MCF 10A (cell line): ENCODE data around the gene MFSD2A. TPM values are rescaled to one million over a fixed set of nuclear protein-coding genes. Genes with fewer than 3 reads are reported as not detected.

ENCODE experiments used
- BruUV-seq: library from RNA; stranded (reverse); fragments of 400-500 nt; replicated peaks from 2 replicates; lab custom pipeline; 2021; lab: Mats Ljungman, UMichigan
- CTCF ChIA-PET: fragments of 300-600 bp; sonication (Branson Sonifier 250); formaldehyde crosslinking; extraction: SDS; loops from one replicate; lab custom pipeline; 2021; ENCODE audit warnings: antibody characterized with exemption, inconsistent platforms; lab: Yijun Ruan, JAX
- POLR2A ChIA-PET: fragments of 300-600, 350-650 bp; sonication (Branson Sonifier 250); formaldehyde crosslinking; extraction: SDS; loops from one replicate; lab custom pipeline; 2020; ENCODE audit warnings: antibody characterized with exemption, inconsistent platforms; lab: Yijun Ruan, JAX
- DNase-seq: peaks from one replicate; pipeline ENCODE4 v3.0.0-alpha.2; 2018; ENCODE audit not compliant: unreplicated experiment
- H3K27ac Mint-ChIP-seq: one replicate; pipeline ENCODE4 v1.8.0; 2022; ENCODE audit warnings: mild to moderate bottlenecking, low read depth, mixed read lengths; ENCODE audit not compliant: unreplicated experiment
- H3K27me3 Mint-ChIP-seq: one replicate; pipeline ENCODE4 v1.8.0; 2022; ENCODE audit warnings: mixed read lengths; ENCODE audit not compliant: insufficient read depth, unreplicated experiment
- H3K36me3 Mint-ChIP-seq: one replicate; pipeline ENCODE4 v1.8.0; 2022; ENCODE audit warnings: mild to moderate bottlenecking, moderate library complexity, mixed read lengths; ENCODE audit not compliant: insufficient read depth, unreplicated experiment
- H3K4me1 Mint-ChIP-seq: one replicate; pipeline ENCODE4 v1.8.0; 2022; ENCODE audit warnings: mixed read lengths; ENCODE audit not compliant: insufficient read depth, unreplicated experiment
- H3K4me3 Mint-ChIP-seq: one replicate; pipeline ENCODE4 v1.8.0; 2022; ENCODE audit warnings: mild to moderate bottlenecking, moderate library complexity, mixed read lengths; ENCODE audit not compliant: unreplicated experiment
- H3K9me3 Mint-ChIP-seq: one replicate; pipeline ENCODE4 v1.8.0; 2022; ENCODE audit warnings: mixed read lengths; ENCODE audit not compliant: unreplicated experiment
- intact Hi-C: fragments of 100-400 bp; cut with micrococcal nuclease; formaldehyde crosslinking; loops from 2 replicates; pipeline ENCODE4 v1.14.1; 2022
- total RNA-seq: library from RNA; stranded (reverse); gene quantifications from 2 replicates; pipeline ENCODE4 v1.2.3, GENCODE V29; 2022
- TF ChIP-seq, protein P1 (sequence below): fragments of 200-600 bp; IDR thresholded peaks from one replicate; pipeline ENCODE4 v1.8.0; 2022; ENCODE audit warnings: antibody characterized with exemption, mild to moderate bottlenecking; ENCODE audit not compliant: unreplicated experiment

Gene MFSD2A
- total RNA-seq, 1 experiment from 2014 or later, result 49.1 TPM

DNA sequence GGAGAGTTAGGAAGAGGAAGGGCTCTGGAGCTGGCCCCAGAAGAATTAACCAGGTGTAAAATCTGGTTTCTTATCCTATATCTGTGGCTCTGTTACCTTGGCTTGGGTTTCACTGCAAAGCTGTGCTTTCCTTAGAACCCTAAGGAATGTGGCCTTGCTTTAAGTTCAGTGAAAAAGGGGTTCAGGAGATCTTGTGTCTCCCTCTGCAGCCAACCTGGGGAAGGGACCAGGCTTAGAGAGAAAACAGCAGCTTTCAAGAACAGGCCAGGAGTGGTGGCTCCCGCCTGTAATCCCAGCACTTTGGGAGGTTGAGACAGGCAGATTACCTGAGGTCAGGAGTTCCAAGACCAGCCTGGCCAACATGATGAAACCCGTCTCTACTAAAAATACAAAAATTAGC, 37.1 kb upstream of the MFSD2A start:
- ChIA-PET POLR2A (interaction anchor here (0.9 to 1.2 kb wide), 3 partner anchors 40 to 63 kb away, joined by 3 read pairs; no protein-coding TSS in a partner anchor), CTCF (interaction anchor here (0.5 to 9.9 kb wide), 11 partner anchors 19 to 173 kb away, joined by 3 to 373 read pairs (median 3); partner anchors contain the start of gene MFSD2A)
- TF ChIP-seq, protein P1, sequence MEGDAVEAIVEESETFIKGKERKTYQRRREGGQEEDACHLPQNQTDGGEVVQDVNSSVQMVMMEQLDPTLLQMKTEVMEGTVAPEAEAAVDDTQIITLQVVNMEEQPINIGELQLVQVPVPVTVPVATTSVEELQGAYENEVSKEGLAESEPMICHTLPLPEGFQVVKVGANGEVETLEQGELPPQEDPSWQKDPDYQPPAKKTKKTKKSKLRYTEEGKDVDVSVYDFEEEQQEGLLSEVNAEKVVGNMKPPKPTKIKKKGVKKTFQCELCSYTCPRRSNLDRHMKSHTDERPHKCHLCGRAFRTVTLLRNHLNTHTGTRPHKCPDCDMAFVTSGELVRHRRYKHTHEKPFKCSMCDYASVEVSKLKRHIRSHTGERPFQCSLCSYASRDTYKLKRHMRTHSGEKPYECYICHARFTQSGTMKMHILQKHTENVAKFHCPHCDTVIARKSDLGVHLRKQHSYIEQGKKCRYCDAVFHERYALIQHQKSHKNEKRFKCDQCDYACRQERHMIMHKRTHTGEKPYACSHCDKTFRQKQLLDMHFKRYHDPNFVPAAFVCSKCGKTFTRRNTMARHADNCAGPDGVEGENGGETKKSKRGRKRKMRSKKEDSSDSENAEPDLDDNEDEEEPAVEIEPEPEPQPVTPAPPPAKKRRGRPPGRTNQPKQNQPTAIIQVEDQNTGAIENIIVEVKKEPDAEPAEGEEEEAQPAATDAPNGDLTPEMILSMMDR, result no peak
- H3K36me3 Mint-ChIP-seq, result no peaks in the 10 kb centered on the region
- no TSS peak for BruUV-seq
- H3K4me1 Mint-ChIP-seq, result no peaks in the 10 kb centered on the region
- no peaks in the 10 kb centered on the region for H3K27me3 Mint-ChIP-seq
- no peak for DNase-seq
- no peak overlapping the region for H3K27ac Mint-ChIP-seq
- H3K4me3 Mint-ChIP-seq, result no peak overlapping the region
- intact Hi-C loops, result loop anchor here (2.0 to 5.0 kb wide), 2 partner anchors 39 to 101 kb away; no protein-coding TSS in a partner anchor
- no peaks in the 10 kb centered on the region for H3K9me3 Mint-ChIP-seq

DNA sequence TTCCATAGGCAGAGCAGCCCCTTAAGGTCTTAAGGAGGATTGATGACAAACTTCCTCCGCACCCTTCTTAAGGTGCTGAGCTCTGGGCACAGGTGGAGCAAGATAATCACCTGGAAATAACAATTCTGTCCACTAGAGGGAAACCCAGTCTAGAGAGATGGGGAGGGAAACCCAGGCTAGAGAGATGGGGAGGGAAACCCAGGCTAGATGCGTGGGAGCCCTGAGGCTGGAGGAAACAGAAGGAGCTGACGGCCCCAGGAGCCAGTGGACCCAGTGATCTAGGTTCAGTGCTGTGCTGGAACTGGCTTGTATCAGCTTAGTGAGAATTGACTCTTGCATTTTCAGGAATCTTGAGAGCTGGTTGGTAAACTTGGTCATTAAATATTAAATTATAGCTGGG, 35.4 kb upstream of the MFSD2A start:
- H3K27me3 Mint-ChIP-seq, result no peaks in the 10 kb centered on the region
- TF ChIP-seq, protein P1, result peak; percentile 78
- peak; percentile 90 for DNase-seq
- POLR2A ChIA-PET, result interaction anchor here (0.6 to 2.1 kb wide), 13 partner anchors 10 to 121 kb away, joined by 3 to 15 read pairs (median 6); partner anchors contain the start of genes CAP1 and MFSD2A
- no peaks in the 10 kb centered on the region for H3K9me3 Mint-ChIP-seq
- peaks cover 5% of the 10 kb centered on the region for H3K4me1 Mint-ChIP-seq
- no TSS peak for BruUV-seq
- no peaks in the 10 kb centered on the region for H3K36me3 Mint-ChIP-seq
- no peak overlapping the region for H3K27ac Mint-ChIP-seq
- H3K4me3 Mint-ChIP-seq, result no peak overlapping the region
- intact Hi-C loops, result loop anchor here (1.0 to 5.0 kb wide), 4 partner anchors 37 to 113 kb away; no protein-coding TSS in a partner anchor
- CTCF ChIA-PET, result interaction anchor here (0.5 to 9.9 kb wide), 47 partner anchors 8 to 183 kb away, joined by 3 to 373 read pairs (median 5); partner anchors contain the start of genes MFSD2A and MYCL

DNA sequence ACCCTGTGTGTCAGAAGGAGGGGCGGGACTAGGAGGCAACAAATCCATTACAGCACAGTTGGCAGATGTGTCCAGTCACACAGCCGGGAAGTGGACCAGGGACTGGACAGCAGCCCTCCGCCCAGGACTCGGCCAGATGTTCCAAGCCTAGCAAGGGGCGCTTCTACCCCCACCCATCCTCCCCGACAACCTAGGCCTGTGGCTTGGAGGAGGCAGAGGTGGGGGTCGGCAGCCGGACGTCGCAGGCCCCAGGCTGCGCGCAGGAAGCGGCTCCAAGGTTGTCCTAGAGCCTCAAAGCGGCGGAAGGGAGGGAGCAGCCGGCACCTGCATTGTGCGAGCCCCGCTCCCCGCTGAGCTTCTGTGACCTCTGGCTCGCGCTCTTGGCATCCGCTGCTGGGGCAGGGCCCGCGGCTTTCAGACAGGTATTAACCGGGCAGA, 32.7 kb upstream of the MFSD2A start:
- H3K36me3 Mint-ChIP-seq, result no peaks in the 10 kb centered on the region
- no peak for DNase-seq
- TF ChIP-seq, protein P1, result no peak
- ChIA-PET POLR2A (interaction anchor here (1.3 kb wide), 1 partner anchor 12 kb away, joined by 3 read pairs; no protein-coding TSS in a partner anchor), CTCF (interaction anchor here (1.7 to 9.9 kb wide), 3 partner anchors 34 to 110 kb away, joined by 6 to 373 read pairs (median 127); no protein-coding TSS in a partner anchor)
- no peak overlapping the region for H3K27ac Mint-ChIP-seq
- H3K4me1 Mint-ChIP-seq, result peaks cover 29% of the 10 kb centered on the region
- BruUV-seq, result no TSS peak
- H3K9me3 Mint-ChIP-seq, result no peaks in the 10 kb centered on the region
- no peaks in the 10 kb centered on the region for H3K27me3 Mint-ChIP-seq
- intact Hi-C loops, result no loop called here
- no peak overlapping the region for H3K4me3 Mint-ChIP-seq

DNA sequence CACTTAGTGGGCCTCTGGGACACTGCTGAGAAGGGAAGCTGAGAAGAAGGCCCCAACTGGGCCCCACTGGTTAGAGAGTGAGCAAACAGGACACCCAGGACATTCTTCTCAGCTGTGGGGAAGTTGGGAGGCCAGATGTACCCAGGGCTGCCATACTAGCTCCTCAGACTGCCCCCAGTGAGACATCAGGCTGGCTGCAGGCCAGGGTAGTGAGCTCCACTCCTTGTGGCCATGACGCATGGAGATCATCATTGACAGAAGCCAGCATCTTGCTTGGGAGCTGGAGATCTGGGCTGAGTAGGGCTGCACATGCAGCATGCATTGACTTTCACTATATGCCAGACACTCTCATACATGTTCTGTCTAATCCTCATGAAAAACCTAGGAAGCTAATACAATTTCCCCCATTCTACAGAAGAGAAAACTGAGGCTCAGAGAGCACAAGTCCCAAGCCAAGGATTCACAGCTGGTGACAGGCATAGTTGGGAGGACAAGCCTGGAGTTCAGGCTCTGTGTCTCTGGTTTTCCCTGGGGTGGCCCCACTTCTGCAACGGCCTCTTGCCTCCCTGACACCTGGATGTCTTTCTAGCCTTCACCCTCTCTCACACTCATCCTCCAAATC, 29.1 kb upstream of the MFSD2A start:
- peak overlapping the region; percentile 81 for H3K27ac Mint-ChIP-seq
- DNase-seq, result peak; percentile 53
- H3K27me3 Mint-ChIP-seq, result no peaks in the 10 kb centered on the region
- TF ChIP-seq, protein P1, result no peak
- BruUV-seq, result no TSS peak
- intact Hi-C loops, result no loop called here
- no peak overlapping the region for H3K4me3 Mint-ChIP-seq
- peaks cover 49% of the 10 kb centered on the region for H3K4me1 Mint-ChIP-seq
- H3K9me3 Mint-ChIP-seq, result no peaks in the 10 kb centered on the region
- CTCF ChIA-PET, result interaction anchor here (0.6 to 5.9 kb wide), 12 partner anchors 8 to 126 kb away, joined by 3 to 55 read pairs (median 4); partner anchors contain the start of gene MFSD2A
- POLR2A ChIA-PET, result interaction anchor here (0.6 to 5.0 kb wide), 7 partner anchors 9 to 114 kb away, joined by 3 to 52 read pairs (median 9); partner anchors contain the start of genes CAP1 and MFSD2A
- no peaks in the 10 kb centered on the region for H3K36me3 Mint-ChIP-seq
